Cardiac septum (tissue), 1 donor: ENCODE measurements around the gene TP53BP1. TPM values are rescaled to one million over a fixed set of nuclear protein-coding genes. Genes with fewer than 3 reads are reported as not detected.

Experiments
- DNase-seq: peaks from one replicate; pipeline ENCODE4 v3.0.0-alpha.2; 2020; ENCODE audit warnings: low spot score
- intact Hi-C: fragments of 100-400 bp; cut with DNase I; formaldehyde crosslinking; loops from one replicate; pipeline ENCODE4 v1.14.0; 2022
- total RNA-seq: library from RNA; stranded (reverse); fragmentation: NEBNext Ultra II Directional; extraction: Animal tissue kit (Norgen Biotek cat#: 25700); gene quantifications from one replicate; pipeline ENCODE4 v1.2.1, GENCODE V29; 2021
- donor health status: DM: no; HTN: no; CAD: no.

The TP53BP1 gene
- total RNA-seq, 1 donor from 2014 or later: 33.1 TPM

DNA sequence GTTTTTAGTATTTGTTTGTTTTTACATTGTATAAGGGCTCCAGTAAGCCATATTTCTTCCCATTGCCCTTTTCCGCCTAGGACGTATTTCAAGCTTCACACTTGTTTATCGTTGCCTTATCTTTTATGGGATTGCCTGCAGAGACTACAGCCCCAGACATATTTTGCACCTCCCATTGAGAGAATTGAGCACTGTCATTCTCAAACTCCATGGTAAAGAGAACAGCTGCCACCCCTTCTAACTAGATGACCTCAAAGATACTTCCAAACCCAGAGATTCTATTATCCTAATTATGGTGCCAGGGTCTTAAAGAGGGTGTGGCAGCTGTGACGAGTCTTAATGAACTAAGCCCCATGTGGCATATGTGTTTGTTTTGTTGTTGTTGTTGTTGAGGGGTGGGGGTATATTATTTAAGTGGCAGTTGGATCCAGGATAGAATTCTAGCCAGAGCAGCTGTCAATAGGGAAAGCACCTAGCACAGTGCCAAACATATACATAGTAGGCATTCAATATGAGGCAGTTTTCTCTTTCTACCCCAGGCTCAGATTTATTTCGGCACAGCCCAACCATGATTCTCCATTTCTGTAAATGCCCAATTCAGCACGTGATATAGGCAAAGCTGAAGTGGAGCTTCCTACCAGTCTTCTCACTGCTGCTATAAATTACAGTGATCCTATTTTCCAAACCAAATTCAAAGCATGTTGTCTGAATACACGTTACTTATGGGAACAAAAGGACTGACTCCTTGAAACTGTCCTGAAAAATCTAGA is 932 bp upstream of the TP53BP1 start:
- intact Hi-C loops: loop anchor here (1.0 kb wide), 1 partner anchor 16 kb away; no protein-coding TSS in a partner anchor
- DNase-seq: no peak

DNA sequence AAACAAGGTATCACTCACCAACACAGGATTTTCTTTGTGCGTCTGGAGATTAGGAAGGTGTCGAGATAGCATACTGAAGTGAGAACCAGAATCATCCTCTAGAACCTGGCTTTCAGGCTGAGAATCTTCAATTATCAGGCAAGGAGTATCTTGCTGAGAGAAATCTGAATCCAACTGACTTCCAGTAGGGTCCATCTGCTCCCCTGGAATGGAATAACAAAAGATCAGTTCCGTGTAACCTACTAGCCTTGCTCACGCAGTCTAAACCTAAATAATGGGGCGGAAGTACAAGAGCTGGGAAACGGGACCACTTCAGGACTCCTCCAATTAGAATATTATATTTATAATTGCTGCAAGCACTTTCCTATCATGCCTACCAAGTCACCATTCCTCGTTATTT is 690 bp downstream of the TP53BP1 start:
- DNase-seq: no peak
- intact Hi-C loops: no loop called here

DNA sequence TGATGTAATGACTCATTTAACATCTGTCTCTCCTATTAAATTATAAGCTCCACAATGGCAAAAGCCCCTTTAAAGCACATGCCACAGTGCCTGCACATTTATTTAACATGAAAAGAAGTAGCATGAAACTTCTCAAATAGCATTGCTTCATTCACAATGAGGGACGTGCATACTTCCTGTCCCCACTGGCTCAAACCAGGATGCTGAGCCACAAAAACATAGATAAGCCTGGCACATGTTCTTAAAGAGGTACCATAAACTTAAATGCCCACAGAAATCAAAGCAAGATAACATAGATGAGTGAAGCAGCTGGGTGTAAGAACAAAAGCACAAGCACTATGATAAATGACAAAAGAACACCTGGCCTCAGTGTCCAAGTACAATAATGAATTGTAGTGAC is 3.8 kb downstream of the TP53BP1 start:
- intact Hi-C loops: no loop called here

DNA sequence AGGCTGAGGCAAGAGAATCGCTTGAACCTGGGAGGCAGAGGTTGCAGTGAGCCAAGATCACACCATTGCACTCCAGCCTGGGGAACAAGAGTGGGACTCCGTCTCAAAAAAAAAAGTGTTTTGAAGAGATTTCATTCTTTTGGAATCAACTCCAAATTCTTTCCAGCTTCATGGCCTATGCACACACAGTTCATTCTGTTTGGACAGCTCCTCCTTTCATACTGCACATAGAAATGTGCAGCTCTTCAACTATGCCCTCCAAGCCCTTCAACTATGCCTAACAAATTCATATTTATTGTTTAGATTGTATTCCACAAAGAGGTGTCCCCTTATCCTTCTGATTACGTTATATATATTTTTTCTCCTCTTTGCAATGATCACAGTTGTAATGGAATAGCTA is 4.2 kb downstream of the TP53BP1 start:
- DNase-seq: no peak
- intact Hi-C loops: no loop called here

More for the DNA sequence above, 3.8 kb downstream of the TP53BP1 start:
- DNase-seq: no peak

DNA sequence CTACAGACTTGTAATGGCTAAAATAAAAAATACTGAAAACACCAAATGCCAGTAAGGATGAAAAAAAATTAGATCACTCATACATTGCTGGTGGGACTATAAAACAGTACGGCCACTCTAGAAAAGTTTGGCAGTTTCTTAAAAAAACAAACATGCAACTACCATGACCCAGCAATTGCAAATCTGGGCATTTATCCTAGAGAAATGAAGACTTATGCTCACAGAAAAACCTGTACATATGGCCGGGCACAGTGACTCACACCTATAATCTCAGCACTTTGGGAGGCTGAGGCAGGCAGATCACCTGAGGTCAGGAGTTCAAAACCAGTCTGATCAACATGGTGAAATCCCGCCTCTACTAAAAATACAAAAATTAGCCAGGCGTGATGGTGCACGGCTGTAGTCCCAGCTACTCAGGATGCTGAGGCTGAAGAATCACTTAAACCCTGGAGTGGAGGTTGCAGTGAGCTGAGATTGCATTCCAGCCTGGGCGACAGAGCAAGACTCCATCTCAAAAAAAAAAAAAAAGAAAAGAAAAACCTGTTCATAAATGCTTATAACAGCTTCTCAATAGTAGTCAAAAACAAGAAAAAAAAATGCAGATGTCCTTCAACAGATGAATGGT is 5.6 kb downstream of the TP53BP1 start:
- DNase-seq: no peak
- intact Hi-C loops: no loop called here

DNA sequence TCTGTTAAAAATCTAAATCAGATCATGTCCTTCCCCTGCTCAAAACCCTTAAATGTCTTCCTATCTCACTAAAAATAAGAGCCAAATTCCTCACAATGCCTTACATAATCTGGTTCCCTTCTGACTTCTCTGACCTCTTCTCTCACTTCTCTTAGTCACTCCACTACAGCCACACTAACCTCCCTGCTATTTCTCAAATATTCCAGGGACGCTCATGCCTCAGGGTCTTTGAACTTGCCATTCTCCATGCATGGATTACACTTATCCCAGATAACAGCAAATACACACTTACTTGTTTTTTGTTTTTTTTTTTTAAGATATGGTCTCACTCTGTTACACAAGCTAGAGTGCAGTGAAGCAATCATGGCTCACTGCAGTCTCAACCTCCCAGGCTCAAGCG is 8.5 kb downstream of the TP53BP1 start:
- intact Hi-C loops: no loop called here
- no peak for DNase-seq

- no peak for DNase-seq
- intact Hi-C loops: no loop called here
Measured at GRCh38 chr15:43483297-43484128, 9.4 kb downstream of the TP53BP1 start.

- intact Hi-C loops: no loop called here
- no peak for DNase-seq
Measured at GRCh38 chr15:43473885-43474284, 19.1 kb downstream of the TP53BP1 start.

GRCh38 chr15:43471975-43472374 is 21.0 kb downstream of the TP53BP1 start:
- no peak for DNase-seq
- intact Hi-C loops: no loop called here

DNA sequence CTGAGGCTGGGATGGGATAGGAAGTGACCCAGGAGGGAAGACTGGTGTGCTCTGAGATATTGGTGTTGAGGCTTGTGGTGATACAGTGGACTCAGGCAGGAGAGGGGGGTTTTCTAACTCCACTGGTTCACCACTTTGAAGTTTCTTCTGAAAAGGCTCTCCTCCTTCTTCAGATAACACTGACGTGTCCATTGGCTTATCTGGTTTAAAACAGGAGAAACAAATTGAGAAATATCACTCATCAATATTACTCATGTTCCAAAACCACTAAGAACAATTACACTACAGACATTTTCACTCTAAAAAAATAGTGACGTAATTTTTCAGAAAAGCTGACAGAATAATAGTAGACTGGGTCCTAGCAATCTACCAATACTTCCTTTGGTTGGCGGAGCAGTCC is 23.1 kb downstream of the TP53BP1 start:
- DNase-seq: no peak
- intact Hi-C loops: no loop called here

- intact Hi-C loops: no loop called here
Measured at GRCh38 chr15:43465100-43465499, 27.9 kb downstream of the TP53BP1 start.

GRCh38 chr15:43463998-43464397 is 29.0 kb downstream of the TP53BP1 start:
- intact Hi-C loops: no loop called here
- no peak for DNase-seq

More at GRCh38 chr15:43465100-43465499, 27.9 kb downstream of the TP53BP1 start:
- no peak for DNase-seq

DNA sequence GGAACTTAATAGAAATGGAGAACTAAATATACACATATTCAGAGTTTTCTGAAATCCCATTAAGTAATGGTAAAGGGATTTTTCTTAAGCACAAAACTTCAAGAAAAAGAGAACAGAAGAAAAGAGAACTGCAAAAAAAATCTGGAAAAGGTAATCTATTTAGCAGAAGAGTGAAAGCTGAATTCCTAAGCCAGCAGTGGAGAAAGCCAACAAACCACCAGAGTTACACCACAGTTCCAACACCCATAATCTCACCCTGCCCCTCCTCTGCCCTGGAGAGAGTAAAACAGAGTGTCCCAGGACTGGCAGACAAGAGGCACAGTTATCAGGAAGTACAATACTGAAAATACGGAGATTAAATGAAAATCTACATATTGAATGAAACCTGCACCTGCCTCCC is 29.4 kb downstream of the TP53BP1 start:
- intact Hi-C loops: no loop called here
- no peak for DNase-seq

GRCh38 chr15:43449981-43450380 is 43.0 kb downstream of the TP53BP1 start:
- intact Hi-C loops: no loop called here
- no peak for DNase-seq

DNA sequence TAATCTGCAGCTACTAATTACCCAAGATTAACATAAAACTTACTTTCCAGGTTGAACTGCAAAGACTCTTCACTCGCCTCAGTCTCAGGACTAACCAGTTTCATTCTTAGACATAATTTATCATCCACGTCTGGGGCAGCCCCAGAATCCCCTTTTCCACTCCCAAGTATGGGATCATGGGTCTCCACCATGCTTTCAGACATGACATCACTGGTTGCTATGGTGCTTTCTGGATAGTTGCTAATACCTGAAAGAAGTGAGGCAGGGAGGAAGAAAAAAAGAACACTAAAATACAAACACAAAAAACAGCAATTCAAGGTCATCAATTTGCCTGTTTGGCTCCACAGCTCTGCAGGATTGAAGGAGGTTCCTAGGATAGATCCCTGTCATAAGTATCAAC is 46.6 kb downstream of the TP53BP1 start:
- intact Hi-C loops: no loop called here

DNA sequence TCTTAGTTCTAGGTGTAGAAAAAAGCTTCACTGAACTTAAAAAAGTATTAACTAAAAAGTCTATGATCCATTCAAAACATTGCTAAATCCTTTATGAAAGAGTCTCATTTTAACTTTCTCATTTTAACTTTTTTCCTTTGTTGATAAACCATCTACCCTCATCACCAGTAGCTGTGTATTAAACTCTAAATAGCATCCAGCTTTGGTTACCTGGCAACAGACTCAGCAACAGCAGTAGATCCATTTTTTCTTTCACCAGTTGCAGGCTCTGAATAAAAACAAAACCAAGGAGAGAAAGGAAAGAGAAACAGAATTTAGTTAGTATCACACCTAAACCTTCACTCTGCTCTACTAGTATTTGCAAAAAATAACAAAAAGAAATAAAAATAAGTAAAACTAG is 51.6 kb downstream of the TP53BP1 start:
- intact Hi-C loops: no loop called here
- DNase-seq: no peak

More for the DNA sequence above, 46.6 kb downstream of the TP53BP1 start:
- DNase-seq: no peak

- no peak for DNase-seq
- intact Hi-C loops: no loop called here
Measured at GRCh38 chr15:43440721-43441281, 52.2 kb downstream of the TP53BP1 start.

- intact Hi-C loops: no loop called here
Measured at GRCh38 chr15:43439268-43439667, 53.7 kb downstream of the TP53BP1 start.

GRCh38 chr15:43436395-43436794 is 56.6 kb downstream of the TP53BP1 start:
- DNase-seq: no peak
- intact Hi-C loops: no loop called here

More at GRCh38 chr15:43439268-43439667, 53.7 kb downstream of the TP53BP1 start:
- DNase-seq: no peak

- DNase-seq: no peak
- intact Hi-C loops: no loop called here
Measured at GRCh38 chr15:43434446-43434845, 58.5 kb downstream of the TP53BP1 start.
